SU-DHL-6 (cell line): ENCODE measurements around the gene CHURC1.

Experiments
- EZH2phosphoT487 ChIP-seq: fragments of 200-600 bp; sonication (generic), shearing (Covaris generic); conservative IDR thresholded peaks from 2 replicates; pipeline ENCODE4 v1.6.1; 2018; ENCODE audit warnings: mild to moderate bottlenecking, antibody characterized with exemption, low read length, moderate library complexity, mixed read lengths
- TF ChIP-seq, protein P1 (sequence below): fragments of 200-600 bp; sonication (generic); IDR thresholded peaks from one replicate; pipeline ENCODE4 v1.5.1; 2017; ENCODE audit warnings: antibody characterized with exemption, mild to moderate bottlenecking, low read length, moderate library complexity; ENCODE audit not compliant: insufficient read depth, poor library complexity, severe bottlenecking

DNA sequence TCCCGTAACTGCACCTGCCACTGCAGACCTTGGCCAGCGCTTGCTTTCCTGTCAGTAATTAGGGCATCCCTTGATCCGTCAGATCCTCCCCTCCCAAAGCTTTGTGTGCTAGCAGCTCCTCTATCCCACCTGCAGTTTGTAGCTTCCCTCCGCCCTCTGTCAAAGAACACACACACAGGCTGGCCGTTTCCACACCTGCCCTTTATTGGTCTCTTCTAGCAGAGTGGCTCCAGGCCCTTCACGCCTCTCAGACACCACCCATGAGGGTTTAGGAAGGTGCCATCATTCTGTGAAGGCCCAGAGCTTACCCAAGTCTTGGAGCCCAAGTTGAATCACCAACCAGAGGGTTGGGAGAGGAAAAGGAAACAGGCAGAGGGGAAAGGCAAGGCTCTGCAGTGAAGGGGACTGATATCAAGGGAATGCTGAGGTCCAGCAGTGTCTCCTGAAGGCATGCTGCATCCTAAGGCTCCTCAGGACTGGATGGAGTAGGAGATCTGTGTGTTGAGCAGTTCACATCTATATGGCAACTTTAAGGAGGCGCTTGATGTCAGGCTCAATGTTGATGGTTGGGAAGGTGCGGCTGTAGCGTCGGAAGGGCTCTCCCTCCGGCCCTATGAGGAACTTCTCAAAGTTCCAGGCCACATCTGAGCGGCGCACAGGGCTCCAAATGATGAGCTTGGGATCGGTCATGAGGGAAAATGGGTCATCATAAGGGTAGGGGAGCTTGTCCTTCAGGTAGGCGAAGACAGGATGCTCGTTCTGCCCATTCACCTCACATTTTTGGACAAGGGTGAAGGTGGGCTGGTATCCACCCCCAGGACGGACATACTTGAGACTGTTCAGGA is 24.9 kb downstream of the CHURC1 start:
- TF ChIP-seq, protein P1, sequence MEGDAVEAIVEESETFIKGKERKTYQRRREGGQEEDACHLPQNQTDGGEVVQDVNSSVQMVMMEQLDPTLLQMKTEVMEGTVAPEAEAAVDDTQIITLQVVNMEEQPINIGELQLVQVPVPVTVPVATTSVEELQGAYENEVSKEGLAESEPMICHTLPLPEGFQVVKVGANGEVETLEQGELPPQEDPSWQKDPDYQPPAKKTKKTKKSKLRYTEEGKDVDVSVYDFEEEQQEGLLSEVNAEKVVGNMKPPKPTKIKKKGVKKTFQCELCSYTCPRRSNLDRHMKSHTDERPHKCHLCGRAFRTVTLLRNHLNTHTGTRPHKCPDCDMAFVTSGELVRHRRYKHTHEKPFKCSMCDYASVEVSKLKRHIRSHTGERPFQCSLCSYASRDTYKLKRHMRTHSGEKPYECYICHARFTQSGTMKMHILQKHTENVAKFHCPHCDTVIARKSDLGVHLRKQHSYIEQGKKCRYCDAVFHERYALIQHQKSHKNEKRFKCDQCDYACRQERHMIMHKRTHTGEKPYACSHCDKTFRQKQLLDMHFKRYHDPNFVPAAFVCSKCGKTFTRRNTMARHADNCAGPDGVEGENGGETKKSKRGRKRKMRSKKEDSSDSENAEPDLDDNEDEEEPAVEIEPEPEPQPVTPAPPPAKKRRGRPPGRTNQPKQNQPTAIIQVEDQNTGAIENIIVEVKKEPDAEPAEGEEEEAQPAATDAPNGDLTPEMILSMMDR = no peak
- no peak for TF ChIP-seq EZH2phosphoT487
